ENCODE data around the gene WNT11.

Gene WNT11

DNA sequence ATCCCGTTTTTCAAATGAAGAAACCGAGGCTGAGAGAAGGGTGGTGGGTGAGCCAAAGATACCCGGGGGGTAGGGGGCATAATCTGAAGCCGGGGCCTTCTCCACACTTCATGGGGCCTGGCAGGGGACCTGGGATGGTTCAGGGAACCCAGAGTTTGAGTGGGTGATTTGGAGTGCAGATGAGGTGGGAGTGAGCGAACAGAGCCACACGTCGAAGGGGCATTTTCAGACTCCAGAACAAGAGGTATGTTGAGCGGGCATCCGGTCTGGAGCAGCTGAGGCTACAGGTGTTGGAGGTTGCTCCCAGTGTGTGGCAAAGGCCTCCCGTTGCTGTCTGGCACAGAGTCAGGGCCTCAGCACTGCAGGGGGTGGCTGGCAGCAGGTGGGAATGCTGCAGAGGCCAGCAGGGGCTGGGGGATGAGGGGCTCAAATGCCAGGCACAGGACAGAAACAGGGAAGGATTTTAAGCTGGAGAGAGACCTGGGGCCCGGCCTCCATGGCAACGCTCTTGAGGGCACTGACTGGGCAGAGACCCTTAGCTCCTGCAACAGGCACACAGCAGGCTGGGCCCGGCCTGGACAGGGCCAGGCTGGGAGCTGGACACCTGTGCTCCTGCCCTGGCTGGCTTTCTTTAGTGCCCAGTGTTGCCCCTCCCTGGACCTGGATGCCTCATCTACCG is 46.2 kb downstream of the WNT11 start:
- H3K9me3 ChIP-seq (ENCODE audit: control insufficient read depth, insufficient read depth, low read length): no peaks in the 10 kb centered on the region
- H3K9ac ChIP-seq (ENCODE audit: low read depth, low read length): no peak overlapping the region
- no peaks in the 10 kb centered on the region for H3K36me3 ChIP-seq (ENCODE audit: insufficient read depth, low read length)
- H3K4me1 ChIP-seq (ENCODE audit: insufficient read depth, low read length): no peaks in the 10 kb centered on the region

DNA sequence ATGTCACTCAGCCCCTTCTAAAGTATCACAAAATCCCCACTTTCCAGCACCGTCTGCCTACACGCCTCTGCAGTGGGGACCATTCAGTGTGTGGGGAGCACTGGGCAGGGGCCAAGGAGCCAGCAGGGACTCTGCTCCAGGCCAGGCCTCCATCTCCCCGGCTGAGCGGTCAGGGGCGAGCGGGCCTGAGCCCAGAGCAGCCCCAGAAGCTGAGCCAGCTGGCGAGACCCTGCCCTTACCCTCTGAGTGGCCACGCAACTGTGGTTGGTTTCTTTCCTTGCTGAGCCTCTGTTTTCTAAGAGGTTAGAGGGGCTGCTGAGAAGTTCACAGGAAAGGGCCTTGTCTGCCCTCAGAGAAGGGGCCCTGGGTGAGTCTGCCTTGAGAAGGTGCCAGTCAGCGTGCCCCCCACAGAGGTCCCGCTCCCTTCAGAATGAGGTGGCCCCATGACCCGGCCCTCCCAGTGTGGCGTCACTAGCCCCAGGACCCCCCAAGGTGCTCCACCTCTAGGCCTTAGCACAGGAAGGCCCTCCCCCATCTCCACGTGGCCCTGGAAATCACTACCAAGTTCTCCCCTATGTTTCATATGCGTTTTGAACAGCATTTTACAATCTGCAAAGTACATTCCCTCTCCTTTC is 46.9 kb downstream of the WNT11 start:
- Histone ChIP-seq H3K9ac (ENCODE audit: low read depth, low read length) (no peak overlapping the region), H3K36me3 (ENCODE audit: insufficient read depth, low read length) (no peaks in the 10 kb centered on the region), H3K9me3 (ENCODE audit: control insufficient read depth, insufficient read depth, low read length) (no peaks in the 10 kb centered on the region), H3K4me1 (ENCODE audit: insufficient read depth, low read length) (no peaks in the 10 kb centered on the region)

DNA sequence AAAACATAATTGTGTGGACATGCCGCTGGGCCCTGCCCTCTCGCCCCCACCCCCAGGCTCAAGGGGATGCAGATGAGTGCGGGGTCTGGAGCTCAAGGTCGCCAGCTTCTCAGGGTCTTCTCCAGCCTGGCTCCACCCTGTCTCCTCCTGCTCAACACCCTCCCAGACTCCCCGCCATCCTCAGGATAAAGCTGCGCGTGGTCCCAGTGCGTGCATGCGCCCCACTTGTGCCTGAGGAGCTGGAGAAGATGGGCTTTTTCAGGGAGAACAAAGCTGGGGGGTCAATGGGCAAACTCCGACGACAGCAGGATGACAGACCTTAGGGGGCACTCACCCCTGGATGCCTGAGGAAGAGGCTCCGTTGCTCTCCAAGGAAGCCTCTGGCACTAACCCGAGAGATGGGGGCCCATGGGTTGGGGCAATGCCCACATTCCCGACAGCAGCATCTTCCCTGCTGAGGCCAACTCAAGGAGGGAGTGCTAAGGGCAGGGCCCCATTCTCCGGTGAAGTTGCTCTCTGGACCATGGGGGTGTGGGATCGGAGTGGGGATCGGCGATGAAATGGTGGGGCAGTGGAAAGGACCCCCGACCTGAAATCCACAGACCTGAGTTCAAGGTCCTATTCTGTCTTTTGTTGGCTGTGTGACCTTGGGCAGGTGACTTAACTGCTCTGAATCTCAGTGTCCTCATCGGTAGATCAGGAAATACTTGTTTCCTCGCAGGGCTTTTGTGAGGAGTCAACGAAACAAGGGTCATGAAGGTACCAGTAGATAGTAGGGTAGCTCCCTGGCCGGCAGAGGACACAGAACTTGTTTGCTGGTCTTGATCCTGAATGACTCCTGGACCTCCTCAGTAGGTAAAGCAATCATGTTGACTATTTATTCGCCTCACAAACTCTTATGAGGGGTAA is 47.7 kb downstream of the WNT11 start:
- Histone ChIP-seq H3K9me3 (ENCODE audit: control insufficient read depth, insufficient read depth, low read length) (no peaks in the 10 kb centered on the region), H3K4me1 (ENCODE audit: insufficient read depth, low read length) (peaks cover 2% of the 10 kb centered on the region; the same call in 1 of the 2 replicates), H3K36me3 (ENCODE audit: insufficient read depth, low read length) (no peaks in the 10 kb centered on the region), H3K9ac (ENCODE audit: low read depth, low read length) (no peak overlapping the region)

DNA sequence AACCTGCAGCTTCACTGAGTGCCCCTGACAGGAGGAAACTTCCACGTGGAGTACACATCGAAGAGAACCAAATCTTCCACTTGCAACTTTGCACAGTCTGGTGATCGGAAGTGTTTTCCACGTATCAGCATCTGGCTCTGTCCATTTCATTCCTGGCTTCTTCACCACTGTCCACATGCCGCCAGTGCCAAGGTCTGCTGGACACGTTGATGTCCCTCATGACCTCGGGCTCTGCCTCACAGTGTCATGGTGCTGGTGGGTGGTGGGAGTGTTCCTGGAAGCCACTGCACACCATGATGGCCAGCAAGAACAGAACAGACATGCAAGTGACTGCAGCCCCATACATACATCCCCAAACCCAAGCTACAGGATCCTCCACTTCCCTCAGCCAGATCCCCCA is 48.4 kb downstream of the WNT11 start:
- Histone ChIP-seq H3K4me1 (ENCODE audit: insufficient read depth, low read length) (peaks cover 9% of the 10 kb centered on the region; the same call in 1 of the 2 replicates), H3K9ac (ENCODE audit: low read depth, low read length) (no peak overlapping the region), H3K36me3 (ENCODE audit: insufficient read depth, low read length) (no peaks in the 10 kb centered on the region), H3K9me3 (ENCODE audit: control insufficient read depth, insufficient read depth, low read length) (no peaks in the 10 kb centered on the region)

DNA sequence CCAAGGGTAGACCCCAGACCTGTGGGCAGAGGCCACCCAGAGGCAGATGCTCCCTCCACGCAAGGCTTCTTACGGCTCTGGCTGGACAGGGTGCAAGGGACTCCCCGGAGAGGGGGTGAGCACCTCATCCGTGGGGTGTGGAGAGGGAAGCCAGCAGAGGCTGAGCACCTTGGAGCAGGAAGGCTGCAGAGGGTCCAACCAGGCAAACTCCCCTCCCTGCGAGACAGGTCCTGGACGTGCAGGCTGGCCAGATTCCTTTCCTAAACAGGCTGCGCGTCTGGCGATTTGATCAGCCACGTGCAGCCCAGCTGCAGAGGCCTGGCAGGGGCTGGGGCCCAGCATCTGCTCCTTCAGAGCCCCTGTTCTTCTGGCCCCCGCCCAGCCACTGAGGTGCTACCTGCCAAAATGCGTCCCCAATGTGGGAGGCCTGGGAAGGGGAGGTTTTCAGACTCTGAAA is 49.3 kb downstream of the WNT11 start:
- Histone ChIP-seq H3K4me1 (ENCODE audit: insufficient read depth, low read length) (peaks cover 11% of the 10 kb centered on the region; the same call in 1 of the 2 replicates), H3K9ac (ENCODE audit: low read depth, low read length) (no peak overlapping the region), H3K36me3 (ENCODE audit: insufficient read depth, low read length) (no peaks in the 10 kb centered on the region), H3K9me3 (ENCODE audit: control insufficient read depth, insufficient read depth, low read length) (no peaks in the 10 kb centered on the region)

DNA sequence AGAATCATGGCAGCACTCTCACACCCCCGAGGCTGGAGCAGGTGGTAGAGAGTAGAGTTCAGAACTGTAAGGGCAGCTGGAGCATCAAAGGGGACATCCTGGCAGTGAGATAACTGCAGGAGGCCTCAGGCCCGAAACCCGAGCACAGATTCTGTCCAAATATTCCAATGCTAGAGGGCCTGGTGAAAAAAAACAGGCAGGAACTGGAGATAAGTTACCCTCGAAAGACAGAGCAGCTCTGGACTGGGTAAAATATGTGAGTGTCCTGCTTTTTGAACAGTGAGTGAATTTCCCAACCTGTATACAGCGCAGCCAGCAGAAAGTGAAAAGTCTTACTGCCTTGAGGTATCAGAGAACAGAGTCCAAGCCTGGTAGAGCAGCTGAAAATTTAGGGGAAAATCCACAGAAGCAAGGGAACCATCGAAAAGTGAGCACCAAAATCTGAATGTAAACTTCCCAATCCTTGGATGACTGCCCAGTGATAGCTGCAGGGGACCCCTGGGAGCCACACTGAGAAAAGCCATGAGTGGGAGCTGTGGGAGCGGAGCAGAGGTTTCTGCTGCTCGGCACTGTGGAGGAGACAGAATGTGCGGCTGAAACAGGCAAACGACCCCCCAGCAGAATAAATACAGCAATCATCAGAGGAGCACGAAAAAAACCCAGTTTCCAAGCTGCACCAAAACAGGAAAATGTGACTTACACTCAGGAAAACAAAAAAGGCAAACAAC is 50.6 kb downstream of the WNT11 start:
- no peak overlapping the region for H3K9ac ChIP-seq (ENCODE audit: low read depth, low read length)
- H3K36me3 ChIP-seq (ENCODE audit: insufficient read depth, low read length): no peaks in the 10 kb centered on the region
- no peaks in the 10 kb centered on the region for H3K9me3 ChIP-seq (ENCODE audit: control insufficient read depth, insufficient read depth, low read length)
- peaks cover 11% of the 10 kb centered on the region; the same call in 1 of the 2 replicates for H3K4me1 ChIP-seq (ENCODE audit: insufficient read depth, low read length)

DNA sequence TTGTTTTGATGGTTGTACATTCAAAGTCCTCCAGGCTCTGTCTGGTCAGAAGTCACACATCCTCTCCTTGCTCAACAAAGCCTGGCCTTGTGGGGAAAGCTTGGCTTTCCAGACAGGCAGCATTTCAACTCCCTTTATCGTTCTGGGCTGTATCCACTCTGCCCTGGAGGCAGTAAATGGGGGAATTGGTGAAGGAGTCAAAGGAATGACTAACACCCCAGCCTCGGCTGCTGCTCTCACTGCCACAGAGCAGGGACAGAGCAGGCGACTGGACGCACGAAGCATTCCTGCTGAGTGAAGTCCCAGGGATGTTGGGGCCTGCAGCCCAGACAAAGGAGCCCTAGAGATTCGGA is 52.8 kb downstream of the WNT11 start:
- no peak overlapping the region for H3K9ac ChIP-seq (ENCODE audit: low read depth, low read length)
- H3K36me3 ChIP-seq (ENCODE audit: insufficient read depth, low read length): no peaks in the 10 kb centered on the region
- no peaks in the 10 kb centered on the region for H3K9me3 ChIP-seq (ENCODE audit: control insufficient read depth, insufficient read depth, low read length)
- H3K4me1 ChIP-seq (ENCODE audit: insufficient read depth, low read length): peaks cover 11% of the 10 kb centered on the region; the same call in 1 of the 2 replicates

DNA sequence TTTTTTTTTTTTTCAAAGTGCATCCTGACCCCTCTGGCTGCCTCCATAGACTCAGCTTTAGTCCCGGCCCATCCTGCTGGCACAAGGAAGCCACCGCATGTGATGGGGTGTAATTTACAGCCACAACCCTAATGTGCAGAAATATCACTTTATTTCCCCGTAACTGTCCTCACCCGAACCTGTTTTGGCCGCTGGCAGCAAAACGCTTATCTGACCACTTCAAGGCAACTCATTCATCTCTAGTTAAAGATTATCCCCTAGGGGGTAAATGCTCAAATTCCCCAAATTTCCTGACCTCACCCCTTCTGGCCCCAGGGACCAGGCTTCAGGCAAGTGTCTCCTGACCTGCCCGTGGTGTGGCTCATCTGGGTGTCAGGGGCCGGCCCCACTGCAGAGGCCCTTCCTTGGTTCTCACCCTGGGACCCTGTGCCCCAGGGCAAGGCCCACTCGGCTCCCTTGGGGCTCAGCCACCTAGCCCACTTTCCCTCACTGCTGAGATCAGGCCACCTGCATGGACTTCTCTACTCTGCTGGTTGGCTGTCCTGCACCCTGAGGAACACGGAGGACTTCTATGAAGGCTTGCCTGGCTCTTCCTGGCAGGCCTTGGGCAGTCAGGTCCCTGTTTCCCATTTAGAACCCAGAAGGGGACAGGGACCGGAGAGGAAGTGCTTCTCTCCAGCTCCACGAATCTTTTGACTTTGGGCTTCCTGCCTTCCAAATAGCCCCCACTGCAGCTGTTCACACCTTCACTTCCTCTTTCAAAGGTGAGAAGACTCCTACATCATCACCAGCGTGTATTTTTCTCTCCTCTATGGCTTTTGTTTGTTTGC is 53.3 kb downstream of the WNT11 start:
- Histone ChIP-seq H3K9ac (ENCODE audit: low read depth, low read length) (no peak overlapping the region; the same call in 1 of the 2 replicates), H3K36me3 (ENCODE audit: insufficient read depth, low read length) (no peaks in the 10 kb centered on the region), H3K4me1 (ENCODE audit: insufficient read depth, low read length) (peaks cover 11% of the 10 kb centered on the region; the same call in 1 of the 2 replicates), H3K9me3 (ENCODE audit: control insufficient read depth, insufficient read depth, low read length) (no peaks in the 10 kb centered on the region)

DNA sequence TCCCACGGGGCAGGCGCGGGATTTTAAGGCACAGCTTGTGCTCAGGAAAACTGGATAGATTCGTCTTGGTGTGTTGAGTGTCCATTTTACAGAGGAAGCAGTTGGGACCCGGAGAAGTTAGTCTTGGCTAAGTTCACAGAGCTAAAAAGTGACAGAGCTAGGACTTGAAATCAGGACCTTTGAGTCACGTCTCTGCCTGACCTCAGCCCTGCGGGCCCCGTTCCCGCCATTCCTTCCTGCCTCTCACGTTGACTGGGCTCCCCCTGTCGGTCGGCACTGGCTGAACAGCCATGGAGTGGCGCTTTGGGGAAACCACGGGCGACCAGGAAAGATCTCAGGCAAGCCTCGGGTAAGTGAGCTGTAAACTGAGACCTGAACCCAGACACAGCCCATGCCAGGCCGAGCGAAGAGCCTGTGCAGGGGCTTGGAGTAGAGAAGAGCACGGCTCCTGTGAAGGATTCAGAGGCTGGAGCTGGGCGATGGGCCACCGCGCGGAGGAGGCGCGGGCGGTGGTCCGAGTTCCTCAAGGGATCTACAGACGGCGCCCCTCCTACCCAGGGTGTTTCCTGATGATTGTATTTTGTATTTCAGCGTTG is 54.1 kb downstream of the WNT11 start:
- H3K9ac ChIP-seq (ENCODE audit: low read depth, low read length): peak overlapping the region; percentile 25; the same call in 1 of the 2 replicates
- no peaks in the 10 kb centered on the region for H3K9me3 ChIP-seq (ENCODE audit: control insufficient read depth, insufficient read depth, low read length)
- H3K36me3 ChIP-seq (ENCODE audit: insufficient read depth, low read length): no peaks in the 10 kb centered on the region
- peaks cover 11% of the 10 kb centered on the region; the same call in 1 of the 2 replicates for H3K4me1 ChIP-seq (ENCODE audit: insufficient read depth, low read length)

DNA sequence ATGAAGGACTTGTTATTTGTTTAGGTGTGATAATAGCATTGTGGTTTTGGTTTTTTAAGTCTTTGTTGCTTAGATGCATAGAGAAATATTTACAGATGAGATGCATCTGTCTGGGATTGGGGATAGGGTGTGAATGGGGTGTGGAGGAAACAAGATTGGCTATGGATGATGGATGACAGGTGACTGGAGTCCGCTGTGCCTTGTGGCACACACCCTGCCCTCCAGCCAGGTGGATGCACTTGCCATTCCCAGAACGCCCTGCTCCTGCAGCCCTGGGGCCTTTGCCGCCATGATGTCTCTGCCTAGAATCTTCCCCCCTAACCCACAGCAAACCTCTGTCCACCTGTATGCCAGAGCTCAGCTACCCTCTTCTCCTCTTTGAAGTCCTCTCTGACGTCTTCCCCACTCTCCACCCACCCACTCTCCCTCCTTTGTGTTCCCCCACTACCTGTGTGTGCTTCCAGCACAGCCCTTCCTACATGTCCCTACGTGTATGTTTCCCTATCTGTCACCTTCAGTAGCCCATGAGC is 54.7 kb downstream of the WNT11 start:
- peaks cover 11% of the 10 kb centered on the region; the same call in 1 of the 2 replicates for H3K4me1 ChIP-seq (ENCODE audit: insufficient read depth, low read length)
- H3K36me3 ChIP-seq (ENCODE audit: insufficient read depth, low read length): no peaks in the 10 kb centered on the region
- no peaks in the 10 kb centered on the region for H3K9me3 ChIP-seq (ENCODE audit: control insufficient read depth, insufficient read depth, low read length)
- H3K9ac ChIP-seq (ENCODE audit: low read depth, low read length): no peak overlapping the region

DNA sequence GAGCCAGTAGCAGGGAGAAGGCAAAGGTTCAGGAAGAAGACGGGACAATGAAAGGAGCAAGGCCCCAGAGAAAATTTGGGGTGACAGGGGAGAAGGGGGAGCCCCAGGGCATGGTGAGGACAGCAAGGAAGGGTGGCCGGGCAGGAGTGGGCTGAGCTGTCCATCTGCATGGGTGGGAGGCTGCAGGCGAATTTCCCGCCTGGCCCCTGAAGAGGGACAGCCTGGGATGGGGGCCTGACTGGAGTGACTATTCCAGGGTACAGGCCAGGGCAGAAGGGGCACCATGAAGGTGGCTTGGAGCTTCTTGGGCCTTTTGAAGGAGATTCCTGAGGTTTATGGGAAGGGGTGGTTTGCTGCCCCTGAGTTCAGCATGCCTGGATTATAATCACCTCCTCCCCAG is 56.2 kb downstream of the WNT11 start:
- Histone ChIP-seq H3K4me1 (ENCODE audit: insufficient read depth, low read length) (peaks cover 11% of the 10 kb centered on the region; the same call in 1 of the 2 replicates), H3K9ac (ENCODE audit: low read depth, low read length) (no peak overlapping the region), H3K9me3 (ENCODE audit: control insufficient read depth, insufficient read depth, low read length) (no peaks in the 10 kb centered on the region), H3K36me3 (ENCODE audit: insufficient read depth, low read length) (no peaks in the 10 kb centered on the region)

DNA sequence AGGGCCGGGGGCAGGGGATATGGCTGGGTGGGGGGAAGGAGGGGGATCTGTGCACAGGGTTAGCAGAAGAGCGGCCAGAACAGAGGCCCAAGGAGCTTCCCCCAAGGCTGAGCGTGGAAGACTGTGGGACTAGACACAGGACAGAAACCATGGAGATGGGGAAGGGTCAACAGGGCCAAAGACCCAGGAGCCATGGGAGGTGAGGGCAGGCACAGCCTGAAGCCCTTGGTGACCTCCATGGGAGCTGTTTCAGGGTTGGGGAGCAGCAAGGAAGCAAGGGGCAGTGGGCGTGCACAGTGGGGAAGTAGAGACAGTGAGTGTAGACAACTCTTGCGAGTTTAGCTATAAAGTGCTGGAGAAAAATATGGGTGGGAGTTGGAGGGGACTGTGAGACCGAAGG is 56.6 kb downstream of the WNT11 start:
- Histone ChIP-seq H3K36me3 (ENCODE audit: insufficient read depth, low read length) (no peaks in the 10 kb centered on the region), H3K9me3 (ENCODE audit: control insufficient read depth, insufficient read depth, low read length) (no peaks in the 10 kb centered on the region), H3K9ac (ENCODE audit: low read depth, low read length) (no peak overlapping the region), H3K4me1 (ENCODE audit: insufficient read depth, low read length) (peaks cover 11% of the 10 kb centered on the region; the same call in 1 of the 2 replicates)
